Right ventricle myocardium superior (tissue), 1 donor: ENCODE measurements around the gene LEMD2. TPM values are rescaled to one million over a fixed set of nuclear protein-coding genes. Genes with fewer than 3 reads are reported as not detected.

Source experiments
- ATAC-seq: fragments of 200-7000 bp; cut with Tn5 transposase; one replicate; pipeline ENCODE4 v1.9.1; 2020; ENCODE audit warnings: mild to moderate bottlenecking; ENCODE audit not compliant: poor library complexity
- DNase-seq: peaks from one replicate; pipeline ENCODE4 v3.0.0-alpha.2; 2020
- intact Hi-C: fragments of 100-400 bp; cut with DNase I; formaldehyde crosslinking; loops from one replicate; pipeline ENCODE4 v1.11.2; 2022
- total RNA-seq: library from RNA; stranded (reverse); fragmentation: NEBNext Ultra II Directional; extraction: Animal tissue kit (Norgen Biotek cat#: 25700); gene quantifications from one replicate; pipeline ENCODE4 v1.2.1, GENCODE V29; 2021
- donor health status: DM: no; HTN: yes; CAD: no; lungs with severe emphysema.

Gene LEMD2
- total RNA-seq, 1 donor from 2014 or later, result 19.1 TPM

- no peak for ATAC-seq
- intact Hi-C loops, result no loop called here
- no peak for DNase-seq
These were observed 33.9 kb upstream of the LEMD2 start for GRCh38 chr6:33822575-33823395.

GRCh38 chr6:33820784-33821520 is 32.0 kb upstream of the LEMD2 start:
- ATAC-seq, result no peak
- DNase-seq, result no peak
- intact Hi-C loops, result no loop called here

GRCh38 chr6:33820243-33820642 is 31.3 kb upstream of the LEMD2 start:
- ATAC-seq (no peak), DNase-seq (no peak)
- intact Hi-C loops, result no loop called here

- ATAC-seq (no peak), DNase-seq (no peak)
- intact Hi-C loops, result no loop called here
These were observed 30.1 kb upstream of the LEMD2 start for GRCh38 chr6:33819021-33819420.

- ATAC-seq (no peak), DNase-seq (no peak)
- intact Hi-C loops, result no loop called here
These were observed 29.4 kb upstream of the LEMD2 start for GRCh38 chr6:33818293-33818692.

GRCh38 chr6:33817489-33817888 is 28.6 kb upstream of the LEMD2 start:
- intact Hi-C loops, result no loop called here
- ATAC-seq, result no peak

GRCh38 chr6:33816911-33817310 is 28.0 kb upstream of the LEMD2 start:
- intact Hi-C loops, result no loop called here
- ATAC-seq (no peak), DNase-seq (peak; percentile 17)

More at GRCh38 chr6:33817489-33817888, 28.6 kb upstream of the LEMD2 start:
- DNase-seq, result no peak

GRCh38 chr6:33815854-33816253 is 26.9 kb upstream of the LEMD2 start:
- DNase-seq, result no peak
- ATAC-seq, result no peak

GRCh38 chr6:33813990-33814985 is 25.4 kb upstream of the LEMD2 start:
- ATAC-seq, result no peak
- intact Hi-C loops, result no loop called here
- peak; percentile 26 for DNase-seq

More at GRCh38 chr6:33815854-33816253, 26.9 kb upstream of the LEMD2 start:
- intact Hi-C loops, result no loop called here

- ATAC-seq (no peak), DNase-seq (peak; percentile 17)
- intact Hi-C loops, result no loop called here
These were observed 24.4 kb upstream of the LEMD2 start for GRCh38 chr6:33813246-33813904.

GRCh38 chr6:33812669-33813068 is 23.7 kb upstream of the LEMD2 start:
- peak; percentile 53 for ATAC-seq
- intact Hi-C loops, result no loop called here
- peak; percentile 56 for DNase-seq

GRCh38 chr6:33809594-33809993 is 20.7 kb upstream of the LEMD2 start:
- ATAC-seq, result no peak
- intact Hi-C loops, result no loop called here
- DNase-seq, result no peak

- intact Hi-C loops, result no loop called here
- ATAC-seq (no peak), DNase-seq (no peak)
These were observed 19.8 kb upstream of the LEMD2 start for GRCh38 chr6:33808641-33809180.

GRCh38 chr6:33807606-33808005 is 18.7 kb upstream of the LEMD2 start:
- ATAC-seq, result no peak
- no peak for DNase-seq
- intact Hi-C loops, result no loop called here

- intact Hi-C loops, result no loop called here
- ATAC-seq (no peak), DNase-seq (no peak)
These were observed 17.9 kb upstream of the LEMD2 start for GRCh38 chr6:33806841-33807240.

GRCh38 chr6:33803571-33804053 is 14.7 kb upstream of the LEMD2 start, which contains the start of gene MLN:
MLN (minus strand) TSS chr6:33804003; CDS start chr6:33801163, 2,840 bp downstream.
- DNase-seq (peak; percentile 30), ATAC-seq (no peak)
- intact Hi-C loops, result no loop called here

- intact Hi-C loops, result no loop called here
- ATAC-seq, result no peak
- DNase-seq, result no peak
These were observed 13.4 kb upstream of the LEMD2 start for GRCh38 chr6:33802186-33802958.
